ENCODE measurements around the gene ST7.

Gene ST7

DNA sequence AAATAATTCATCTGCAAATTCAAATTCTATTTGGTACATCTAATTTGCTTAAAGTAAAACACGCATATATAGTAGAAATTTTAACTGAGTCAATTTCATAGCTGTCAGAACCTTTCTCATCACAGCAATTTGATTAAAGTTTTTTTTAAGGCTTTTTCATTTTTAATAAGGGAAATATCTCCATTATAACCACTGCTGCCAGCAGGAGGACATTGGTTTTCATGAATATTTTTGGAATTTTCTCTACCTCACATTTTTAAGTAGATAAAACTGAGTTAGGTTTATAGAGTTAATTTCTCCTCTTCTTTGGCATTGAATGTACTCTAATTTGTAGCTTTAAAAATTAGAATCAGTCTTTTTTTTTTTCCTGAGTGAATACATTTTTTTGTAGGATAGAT lies 82.2 kb downstream of the ST7 start:
- Histone ChIP-seq H3K27me3 (replicated peaks; ENCODE audit: control insufficient read depth, insufficient read depth, low read length, poor library complexity, severe bottlenecking) (no peaks in the 10 kb centered on the region), H3K4me1 (ENCODE audit: control insufficient read depth, insufficient read depth, low read length, poor library complexity, severe bottlenecking) (no peaks in the 10 kb centered on the region), H3K4me3 (ENCODE audit: insufficient read depth, low read depth, low read length, poor library complexity, severe bottlenecking) (no peak overlapping the region), H3K27ac (ENCODE audit: insufficient read depth, low read length, poor library complexity, severe bottlenecking) (no peak overlapping the region), H3K9me3 (ENCODE audit: control insufficient read depth, low read length) (no peaks in the 10 kb centered on the region), H3K36me3 (ENCODE audit: control insufficient read depth, insufficient read depth, low read length) (no peaks in the 10 kb centered on the region)
- DNase-seq = no peak

DNA sequence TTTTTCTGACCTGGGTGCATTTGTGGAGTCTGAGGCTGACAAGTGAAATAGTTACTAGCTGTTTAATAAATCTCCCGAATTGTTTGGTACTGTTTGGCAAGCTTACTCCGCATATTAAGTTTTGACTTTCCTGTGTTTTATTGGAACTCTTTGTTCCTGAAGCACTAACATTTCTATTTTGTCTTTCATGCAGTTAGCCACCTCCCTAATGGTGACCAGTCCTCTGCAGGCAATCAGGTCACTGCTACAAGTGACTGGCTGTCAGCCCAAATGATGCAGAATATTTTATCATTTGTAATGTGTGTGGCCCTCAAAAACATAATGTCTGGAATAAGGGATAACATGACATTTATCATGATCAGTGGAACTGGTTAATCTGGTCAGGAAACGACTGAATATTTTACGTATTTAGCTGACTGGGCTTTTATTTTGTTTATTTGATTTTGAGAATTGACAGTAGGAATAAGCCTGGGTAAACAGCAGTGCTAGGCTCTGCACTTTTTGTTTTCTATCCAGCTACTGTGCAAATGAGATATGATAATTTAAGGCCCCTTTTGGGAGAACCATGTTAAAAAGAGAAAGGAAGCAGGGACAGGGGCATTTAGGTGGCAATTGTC lies 82.9 kb downstream of the ST7 start:
- Histone ChIP-seq H3K9me3 (ENCODE audit: control insufficient read depth, low read length) (no peaks in the 10 kb centered on the region), H3K4me3 (ENCODE audit: insufficient read depth, low read depth, low read length, poor library complexity, severe bottlenecking) (no peak overlapping the region), H3K27ac (ENCODE audit: insufficient read depth, low read length, poor library complexity, severe bottlenecking) (no peak overlapping the region), H3K4me1 (ENCODE audit: control insufficient read depth, insufficient read depth, low read length, poor library complexity, severe bottlenecking) (no peaks in the 10 kb centered on the region), H3K36me3 (ENCODE audit: control insufficient read depth, insufficient read depth, low read length) (no peaks in the 10 kb centered on the region), H3K27me3 (replicated peaks; ENCODE audit: control insufficient read depth, insufficient read depth, low read length, poor library complexity, severe bottlenecking) (no peaks in the 10 kb centered on the region)
- no peak for DNase-seq

DNA sequence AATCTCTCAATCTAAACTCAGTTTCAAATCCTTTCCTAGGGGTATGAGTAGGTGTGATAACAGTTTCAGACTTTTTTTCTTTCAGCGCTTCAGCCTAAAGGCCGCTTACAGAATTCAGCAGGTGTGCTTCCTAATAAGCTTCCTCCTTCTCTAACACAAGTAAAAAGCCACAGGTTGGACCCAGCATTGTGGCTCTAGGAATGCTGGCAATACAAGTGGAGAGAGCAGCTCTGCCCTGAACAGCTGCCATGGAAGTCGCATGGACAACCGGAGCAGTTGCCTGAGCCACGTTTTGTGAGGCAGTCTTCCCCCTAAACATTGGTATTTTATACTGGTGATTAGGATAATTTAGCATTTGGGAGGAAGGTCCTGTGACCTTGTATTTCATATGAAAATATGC lies 83.5 kb downstream of the ST7 start:
- Histone ChIP-seq H3K4me1 (ENCODE audit: control insufficient read depth, insufficient read depth, low read length, poor library complexity, severe bottlenecking) (no peaks in the 10 kb centered on the region), H3K27me3 (replicated peaks; ENCODE audit: control insufficient read depth, insufficient read depth, low read length, poor library complexity, severe bottlenecking) (no peaks in the 10 kb centered on the region), H3K36me3 (ENCODE audit: control insufficient read depth, insufficient read depth, low read length) (no peaks in the 10 kb centered on the region), H3K27ac (ENCODE audit: insufficient read depth, low read length, poor library complexity, severe bottlenecking) (no peak overlapping the region), H3K4me3 (ENCODE audit: insufficient read depth, low read depth, low read length, poor library complexity, severe bottlenecking) (no peak overlapping the region), H3K9me3 (ENCODE audit: control insufficient read depth, low read length) (no peaks in the 10 kb centered on the region)
- DNase-seq = no peak

DNA sequence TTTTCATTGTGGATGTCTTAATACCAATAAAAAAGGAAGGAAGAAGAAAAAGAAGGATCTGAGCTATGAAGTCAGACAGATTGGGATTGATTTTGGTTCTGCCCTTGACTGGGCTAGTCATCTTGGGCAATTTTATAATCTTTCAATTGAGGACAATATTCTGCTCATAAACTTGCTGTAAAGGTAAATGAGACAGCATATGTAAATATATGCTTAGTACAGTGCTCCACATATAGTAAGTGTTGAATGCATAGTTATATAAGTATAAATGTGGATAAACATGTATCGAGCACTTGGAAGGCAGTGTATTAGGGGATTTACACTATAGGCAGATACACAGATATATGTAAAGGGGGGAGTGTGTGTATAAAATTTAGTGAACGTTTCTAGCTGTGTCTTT lies 85.1 kb downstream of the ST7 start:
- Histone ChIP-seq H3K9me3 (ENCODE audit: control insufficient read depth, low read length) (no peaks in the 10 kb centered on the region), H3K27ac (ENCODE audit: insufficient read depth, low read length, poor library complexity, severe bottlenecking) (no peak overlapping the region), H3K27me3 (replicated peaks; ENCODE audit: control insufficient read depth, insufficient read depth, low read length, poor library complexity, severe bottlenecking) (no peaks in the 10 kb centered on the region), H3K36me3 (ENCODE audit: control insufficient read depth, insufficient read depth, low read length) (no peaks in the 10 kb centered on the region), H3K4me3 (ENCODE audit: insufficient read depth, low read depth, low read length, poor library complexity, severe bottlenecking) (no peak overlapping the region), H3K4me1 (ENCODE audit: control insufficient read depth, insufficient read depth, low read length, poor library complexity, severe bottlenecking) (no peaks in the 10 kb centered on the region)
- DNase-seq = no peak

DNA sequence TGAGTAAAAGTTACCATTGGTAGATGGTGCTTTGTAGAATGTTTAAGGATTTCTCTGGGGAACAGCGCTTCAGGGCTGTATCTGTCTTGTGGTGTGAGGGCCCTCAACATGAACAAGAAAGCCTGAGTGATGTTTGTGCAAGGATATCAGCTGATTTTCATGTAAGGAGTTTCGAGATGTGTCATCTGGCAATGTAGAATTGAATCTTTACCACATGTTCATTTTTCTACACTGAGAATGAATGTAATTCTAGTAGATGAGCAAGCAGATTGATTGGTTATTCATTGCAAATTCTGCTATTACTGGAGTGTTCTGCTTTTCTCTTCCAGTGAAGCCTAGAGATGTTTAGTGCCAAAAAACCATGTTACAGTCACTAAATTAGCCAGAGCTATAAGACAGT lies 87.7 kb downstream of the ST7 start:
- DNase-seq = no peak
- Histone ChIP-seq H3K36me3 (ENCODE audit: control insufficient read depth, insufficient read depth, low read length) (no peaks in the 10 kb centered on the region), H3K9me3 (ENCODE audit: control insufficient read depth, low read length) (no peaks in the 10 kb centered on the region), H3K27ac (ENCODE audit: insufficient read depth, low read length, poor library complexity, severe bottlenecking) (no peak overlapping the region), H3K4me1 (ENCODE audit: control insufficient read depth, insufficient read depth, low read length, poor library complexity, severe bottlenecking) (no peaks in the 10 kb centered on the region), H3K4me3 (ENCODE audit: insufficient read depth, low read depth, low read length, poor library complexity, severe bottlenecking) (no peak overlapping the region), H3K27me3 (replicated peaks; ENCODE audit: control insufficient read depth, insufficient read depth, low read length, poor library complexity, severe bottlenecking) (no peaks in the 10 kb centered on the region)

DNA sequence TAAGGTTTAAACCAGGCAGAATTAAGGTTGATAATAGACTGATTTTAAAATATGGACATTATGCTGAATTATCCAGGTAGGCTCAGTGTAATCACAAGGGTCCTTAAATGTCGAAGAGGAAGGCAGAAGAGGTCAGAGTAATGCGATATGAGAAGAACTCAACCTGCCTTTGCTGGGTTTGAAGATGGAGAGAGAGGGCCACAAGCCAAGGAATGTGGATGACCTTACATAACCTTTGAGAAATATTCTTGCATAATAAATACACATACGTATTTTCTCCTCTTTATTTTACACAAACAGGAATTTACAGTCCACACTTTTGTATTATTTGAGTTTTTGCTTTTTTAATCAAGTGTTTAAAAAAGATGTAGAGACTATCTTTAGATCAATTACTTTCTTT lies 88.5 kb downstream of the ST7 start:
- DNase-seq = no peak
- Histone ChIP-seq H3K9me3 (ENCODE audit: control insufficient read depth, low read length) (no peaks in the 10 kb centered on the region), H3K27ac (ENCODE audit: insufficient read depth, low read length, poor library complexity, severe bottlenecking) (no peak overlapping the region)

DNA sequence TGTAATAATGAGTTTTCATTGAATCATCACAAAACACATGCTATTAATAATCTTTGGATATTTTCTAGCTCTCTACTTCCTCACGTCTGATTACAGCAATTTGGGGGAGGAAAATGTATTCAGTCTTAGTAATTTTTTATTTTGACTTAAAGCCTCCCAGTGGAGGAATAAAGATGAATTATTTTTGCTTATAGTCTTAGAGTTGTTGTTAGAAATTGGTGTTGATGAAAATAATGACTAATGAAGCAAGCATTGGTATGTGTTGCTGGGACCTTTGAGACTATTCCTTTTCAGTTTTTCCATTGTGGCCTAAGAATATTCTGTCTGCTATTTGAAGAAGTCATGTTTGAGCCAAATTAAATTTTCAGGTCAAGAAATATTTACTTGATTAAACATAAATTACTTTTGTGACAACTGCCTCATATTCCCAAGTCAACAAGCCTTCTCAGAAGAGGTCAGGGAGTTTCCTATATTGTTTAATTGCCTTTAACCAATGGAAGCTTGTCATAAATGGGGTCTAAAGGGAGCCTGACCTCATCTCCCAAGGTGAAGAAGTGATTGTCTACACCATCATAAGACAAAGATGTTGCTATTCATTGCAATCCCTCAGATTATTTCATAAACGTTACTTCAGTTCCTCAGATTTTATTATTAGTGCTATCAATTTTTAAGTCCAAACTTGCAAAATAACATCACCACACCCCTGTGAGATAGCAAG lies 90.0 kb downstream of the ST7 start:
- Histone ChIP-seq H3K27ac (ENCODE audit: insufficient read depth, low read length, poor library complexity, severe bottlenecking) (no peak overlapping the region), H3K4me3 (ENCODE audit: insufficient read depth, low read depth, low read length, poor library complexity, severe bottlenecking) (no peak overlapping the region), H3K4me1 (ENCODE audit: control insufficient read depth, insufficient read depth, low read length, poor library complexity, severe bottlenecking) (no peaks in the 10 kb centered on the region), H3K36me3 (ENCODE audit: control insufficient read depth, insufficient read depth, low read length) (no peaks in the 10 kb centered on the region), H3K9me3 (ENCODE audit: control insufficient read depth, low read length) (no peaks in the 10 kb centered on the region), H3K27me3 (replicated peaks; ENCODE audit: control insufficient read depth, insufficient read depth, low read length, poor library complexity, severe bottlenecking) (no peaks in the 10 kb centered on the region)
- no peak for DNase-seq

More for the DNA sequence above, 88.5 kb downstream of the ST7 start:
- no peak overlapping the region for H3K4me3 ChIP-seq (ENCODE audit: insufficient read depth, low read depth, low read length, poor library complexity, severe bottlenecking)
- no peaks in the 10 kb centered on the region for H3K4me1 ChIP-seq (ENCODE audit: control insufficient read depth, insufficient read depth, low read length, poor library complexity, severe bottlenecking)
- H3K27me3 ChIP-seq (replicated peaks; ENCODE audit: control insufficient read depth, insufficient read depth, low read length, poor library complexity, severe bottlenecking) = no peaks in the 10 kb centered on the region
- H3K36me3 ChIP-seq (ENCODE audit: control insufficient read depth, insufficient read depth, low read length) = no peaks in the 10 kb centered on the region

DNA sequence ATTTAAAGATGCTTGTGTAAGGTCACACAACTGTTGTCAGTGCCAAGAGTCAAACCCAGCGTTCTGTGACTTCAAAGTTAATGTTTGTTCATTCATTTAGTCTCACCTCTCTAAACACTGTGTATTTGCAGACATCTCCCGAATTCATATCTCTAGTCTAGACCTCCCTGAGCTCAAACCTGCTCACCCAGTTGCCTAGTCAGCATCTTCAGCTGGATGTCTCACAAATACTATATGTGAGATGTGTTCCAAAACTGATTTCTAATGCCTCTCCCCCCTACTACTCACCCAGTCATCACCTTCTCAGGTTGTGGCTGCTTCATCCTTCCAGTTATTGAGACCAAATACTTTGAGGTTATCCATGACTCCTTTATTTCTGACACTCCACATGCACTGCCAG lies 91.4 kb downstream of the ST7 start:
- Histone ChIP-seq H3K27me3 (replicated peaks; ENCODE audit: control insufficient read depth, insufficient read depth, low read length, poor library complexity, severe bottlenecking) (no peaks in the 10 kb centered on the region), H3K9me3 (ENCODE audit: control insufficient read depth, low read length) (no peaks in the 10 kb centered on the region), H3K4me3 (ENCODE audit: insufficient read depth, low read depth, low read length, poor library complexity, severe bottlenecking) (no peak overlapping the region), H3K4me1 (ENCODE audit: control insufficient read depth, insufficient read depth, low read length, poor library complexity, severe bottlenecking) (no peaks in the 10 kb centered on the region), H3K27ac (ENCODE audit: insufficient read depth, low read length, poor library complexity, severe bottlenecking) (no peak overlapping the region), H3K36me3 (ENCODE audit: control insufficient read depth, insufficient read depth, low read length) (no peaks in the 10 kb centered on the region)
- no peak for DNase-seq

DNA sequence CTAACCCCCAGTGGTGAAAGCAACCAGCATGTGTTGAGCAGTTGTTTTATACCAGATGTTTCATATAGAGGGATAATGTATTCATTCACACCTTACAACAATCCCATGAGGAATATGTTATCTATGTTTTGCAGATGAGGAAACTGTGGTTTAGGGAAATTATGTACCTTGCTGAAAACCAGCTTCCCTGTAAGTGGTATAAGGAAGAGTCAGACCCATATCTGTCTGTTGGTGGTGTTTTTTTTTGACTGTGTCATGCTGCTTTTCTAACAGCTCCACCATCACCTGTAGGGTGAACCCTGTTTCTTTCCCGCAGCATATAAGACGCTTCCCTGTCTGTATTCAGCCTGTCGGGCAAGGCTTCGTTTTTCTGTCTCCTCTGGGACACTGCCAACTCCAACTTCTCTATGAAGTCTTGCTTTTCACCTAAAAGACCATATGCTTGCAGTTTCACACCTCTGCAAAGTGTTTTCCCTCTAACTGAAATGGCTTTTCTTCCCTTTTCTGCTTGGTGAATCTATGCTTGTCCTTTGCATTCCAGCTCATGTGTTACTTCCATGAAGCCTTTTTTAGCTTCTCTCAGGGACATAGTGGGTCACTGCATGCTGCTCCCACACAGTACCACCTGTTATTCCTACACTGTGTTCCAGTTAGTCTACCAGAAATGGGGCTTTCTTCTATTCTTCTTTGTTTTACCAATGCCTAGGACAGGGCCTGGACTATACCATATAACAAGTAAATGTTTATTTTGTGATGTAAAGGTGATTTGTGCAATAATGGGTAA lies 92.8 kb downstream of the ST7 start:
- DNase-seq = no peak
- Histone ChIP-seq H3K27me3 (replicated peaks; ENCODE audit: control insufficient read depth, insufficient read depth, low read length, poor library complexity, severe bottlenecking) (no peaks in the 10 kb centered on the region), H3K27ac (ENCODE audit: insufficient read depth, low read length, poor library complexity, severe bottlenecking) (no peak overlapping the region), H3K4me1 (ENCODE audit: control insufficient read depth, insufficient read depth, low read length, poor library complexity, severe bottlenecking) (no peaks in the 10 kb centered on the region), H3K36me3 (ENCODE audit: control insufficient read depth, insufficient read depth, low read length) (no peaks in the 10 kb centered on the region), H3K4me3 (ENCODE audit: insufficient read depth, low read depth, low read length, poor library complexity, severe bottlenecking) (no peak overlapping the region), H3K9me3 (ENCODE audit: control insufficient read depth, low read length) (no peaks in the 10 kb centered on the region)

DNA sequence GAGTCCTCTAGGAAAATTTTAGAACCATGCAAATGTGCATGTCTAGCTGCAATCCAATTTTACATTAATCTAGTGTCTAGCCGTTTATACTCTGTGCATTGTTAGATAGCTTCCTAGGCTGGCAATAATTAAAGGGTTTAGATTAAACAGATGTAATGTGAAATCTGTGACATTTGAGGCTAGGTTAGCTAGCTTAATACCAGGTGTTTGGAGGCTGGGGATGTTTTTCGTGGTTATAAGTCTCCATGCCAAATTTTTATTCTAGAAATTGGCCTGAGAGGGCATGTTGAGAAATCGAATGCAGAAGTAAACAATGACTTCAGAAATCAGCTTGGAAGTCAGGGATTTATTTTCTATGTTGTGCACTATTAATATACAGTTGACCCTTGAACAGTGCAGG lies 94.2 kb downstream of the ST7 start:
- H3K4me3 ChIP-seq (ENCODE audit: insufficient read depth, low read depth, low read length, poor library complexity, severe bottlenecking) = no peak overlapping the region
- H3K4me1 ChIP-seq (ENCODE audit: control insufficient read depth, insufficient read depth, low read length, poor library complexity, severe bottlenecking) = no peaks in the 10 kb centered on the region
- no peak overlapping the region for H3K27ac ChIP-seq (ENCODE audit: insufficient read depth, low read length, poor library complexity, severe bottlenecking)
- H3K36me3 ChIP-seq (ENCODE audit: control insufficient read depth, insufficient read depth, low read length) = no peaks in the 10 kb centered on the region
- H3K9me3 ChIP-seq (ENCODE audit: control insufficient read depth, low read length) = no peaks in the 10 kb centered on the region
- no peak for DNase-seq
- H3K27me3 ChIP-seq (replicated peaks; ENCODE audit: control insufficient read depth, insufficient read depth, low read length, poor library complexity, severe bottlenecking) = no peaks in the 10 kb centered on the region
